HG02588 (cell line): Measurements from ENCODE around the gene PROX1.

ENCODE experiments used
- ATAC-seq: cut with Tn5 transposase; IDR thresholded peaks from one replicate; pipeline ENCODE4 v1.9.1; 2021; ENCODE audit warnings: mild to moderate bottlenecking, moderate library complexity; ENCODE audit not compliant: unreplicated experiment

Gene PROX1, protein sequence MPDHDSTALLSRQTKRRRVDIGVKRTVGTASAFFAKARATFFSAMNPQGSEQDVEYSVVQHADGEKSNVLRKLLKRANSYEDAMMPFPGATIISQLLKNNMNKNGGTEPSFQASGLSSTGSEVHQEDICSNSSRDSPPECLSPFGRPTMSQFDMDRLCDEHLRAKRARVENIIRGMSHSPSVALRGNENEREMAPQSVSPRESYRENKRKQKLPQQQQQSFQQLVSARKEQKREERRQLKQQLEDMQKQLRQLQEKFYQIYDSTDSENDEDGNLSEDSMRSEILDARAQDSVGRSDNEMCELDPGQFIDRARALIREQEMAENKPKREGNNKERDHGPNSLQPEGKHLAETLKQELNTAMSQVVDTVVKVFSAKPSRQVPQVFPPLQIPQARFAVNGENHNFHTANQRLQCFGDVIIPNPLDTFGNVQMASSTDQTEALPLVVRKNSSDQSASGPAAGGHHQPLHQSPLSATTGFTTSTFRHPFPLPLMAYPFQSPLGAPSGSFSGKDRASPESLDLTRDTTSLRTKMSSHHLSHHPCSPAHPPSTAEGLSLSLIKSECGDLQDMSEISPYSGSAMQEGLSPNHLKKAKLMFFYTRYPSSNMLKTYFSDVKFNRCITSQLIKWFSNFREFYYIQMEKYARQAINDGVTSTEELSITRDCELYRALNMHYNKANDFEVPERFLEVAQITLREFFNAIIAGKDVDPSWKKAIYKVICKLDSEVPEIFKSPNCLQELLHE

DNA sequence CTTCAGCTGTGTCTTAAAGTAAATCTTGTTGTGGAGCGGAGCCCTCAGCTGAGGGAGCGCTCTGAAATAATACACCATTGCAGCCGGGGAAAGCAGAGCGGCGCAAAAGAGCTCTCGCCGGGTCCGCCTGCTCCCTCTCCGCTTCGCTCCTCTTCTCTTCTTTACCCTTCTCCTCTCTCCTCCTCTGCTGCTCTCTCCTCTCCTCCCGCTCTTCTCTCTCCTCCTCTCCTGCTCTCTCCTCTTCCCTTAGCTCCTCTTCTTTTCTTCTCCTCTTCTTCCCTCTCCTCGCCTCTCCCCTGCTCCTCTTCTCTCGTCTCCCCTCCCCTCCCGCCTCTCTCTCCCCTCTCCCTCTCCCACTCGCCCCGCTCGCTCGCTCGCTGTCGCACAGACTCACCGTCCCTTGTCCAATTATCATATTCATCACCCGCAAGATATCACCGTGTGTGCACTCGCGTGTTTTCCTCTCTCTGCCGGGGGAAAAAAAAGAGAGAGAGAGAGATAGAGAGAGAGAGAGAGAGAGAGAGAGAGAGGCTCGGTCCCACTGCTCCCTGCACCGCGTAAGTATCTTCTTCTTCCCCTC is at the start of gene PROX1:
PROX1 (plus strand) TSS at position 47 of the 580 bp plus-strand sequence. CDS start 8,563 bp downstream, outside the sequence.
- ATAC-seq = peak; percentile 4

DNA sequence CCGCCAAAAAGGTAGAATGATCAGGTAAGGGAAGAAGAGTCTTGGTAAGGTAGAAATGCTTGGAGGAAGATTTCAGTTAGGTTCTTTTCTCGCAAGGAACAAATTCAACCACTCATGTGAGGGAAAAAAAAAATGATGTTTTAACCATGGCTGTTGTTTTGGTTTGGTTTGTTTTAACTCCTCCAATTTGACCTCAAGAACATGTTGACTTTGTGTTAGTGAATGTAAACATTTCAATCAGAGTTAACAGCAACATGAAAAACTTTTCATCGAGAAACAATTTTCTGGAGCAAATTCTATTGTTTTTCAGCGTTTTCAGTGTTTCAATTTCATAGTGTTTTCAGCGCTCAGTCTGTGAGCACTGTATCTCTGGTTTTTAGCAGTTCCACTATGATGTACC is 49.0 kb upstream of the PROX1 start:
- ATAC-seq = no peak

DNA sequence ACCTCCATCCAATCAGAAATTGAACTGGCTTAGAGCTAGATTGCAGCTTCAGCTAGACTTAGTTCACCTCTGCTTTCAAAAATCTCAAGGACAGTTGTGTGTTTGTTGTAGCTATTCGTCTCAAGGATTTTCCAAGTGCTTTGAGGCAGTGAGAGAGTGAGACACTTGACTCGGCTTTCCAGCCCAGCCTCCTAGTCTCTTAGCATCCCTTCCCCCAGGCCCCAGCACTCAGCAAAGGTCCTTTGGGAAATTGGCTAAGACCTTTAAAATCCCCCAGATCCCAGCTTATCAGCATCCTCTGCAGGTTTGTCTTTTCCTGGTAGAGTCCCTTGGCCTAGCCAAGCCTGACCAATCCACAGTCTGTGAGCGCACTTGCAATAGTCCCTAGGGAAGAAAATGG is 47.9 kb upstream of the PROX1 start:
- ATAC-seq = no peak

DNA sequence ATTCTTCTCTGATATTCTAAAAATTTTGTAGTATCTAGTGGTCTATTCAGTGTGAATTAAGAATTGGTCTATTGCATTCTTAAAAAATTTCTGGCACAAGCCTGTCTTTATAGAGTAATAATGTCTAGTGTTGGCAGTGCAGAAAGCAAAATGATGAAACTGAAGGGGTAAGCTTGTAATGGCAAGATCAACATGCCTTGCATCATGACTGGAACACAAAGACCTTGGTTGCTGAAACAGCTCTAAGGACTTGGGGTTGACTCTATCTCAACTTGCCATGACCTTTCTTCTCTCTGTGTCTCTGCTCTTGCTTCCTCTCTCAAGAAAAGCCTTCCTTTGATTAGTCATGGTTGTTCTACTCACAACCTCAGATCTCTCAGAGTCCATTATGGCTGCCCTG is 46.8 kb upstream of the PROX1 start:
- no peak for ATAC-seq

DNA sequence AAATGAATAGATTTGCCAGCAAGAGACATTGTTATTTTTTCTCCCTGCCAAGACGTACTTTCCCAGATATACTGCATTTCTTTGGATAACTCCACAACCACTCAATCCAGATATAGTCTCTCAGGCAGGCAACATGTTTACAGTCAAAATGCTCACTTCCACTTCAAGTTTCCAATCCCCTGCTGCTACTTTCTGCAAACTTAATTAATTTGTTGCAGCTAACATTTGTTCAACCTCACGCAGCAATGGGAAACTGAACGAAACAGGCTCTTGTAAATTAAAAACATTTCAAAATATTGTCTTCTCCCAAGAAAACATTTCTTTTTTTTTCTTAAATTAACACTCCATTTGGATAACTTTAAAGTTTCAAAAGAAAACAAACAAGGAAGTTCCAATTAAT is 45.7 kb upstream of the PROX1 start:
- no peak for ATAC-seq

DNA sequence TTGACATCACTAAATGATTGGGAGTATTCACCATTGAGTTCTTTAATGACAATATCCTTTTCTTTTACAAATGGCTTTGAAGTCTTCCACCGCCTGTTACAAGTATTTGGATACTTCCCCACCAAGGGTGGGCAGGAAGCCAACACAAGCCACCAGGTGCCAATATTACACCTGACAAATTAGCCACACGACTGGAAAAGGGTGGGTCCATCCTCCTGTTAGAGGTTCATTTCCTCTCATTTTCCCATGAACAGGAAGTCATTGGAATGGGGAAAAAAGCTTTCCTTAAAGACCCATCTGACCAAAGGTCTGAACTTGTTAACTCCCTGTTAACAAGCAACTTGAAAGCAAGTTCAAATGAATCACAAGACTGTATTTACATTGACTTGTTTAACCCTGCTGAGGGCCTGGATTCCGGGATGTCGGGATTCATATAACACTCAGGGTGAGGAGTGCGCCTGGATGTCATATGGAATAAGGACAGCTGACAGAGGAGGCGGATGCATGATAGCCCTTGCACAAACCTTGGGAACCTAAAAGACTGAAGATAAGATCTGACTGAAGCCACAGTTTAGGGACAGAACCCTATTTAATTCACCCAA is 40.5 kb upstream of the PROX1 start:
- ATAC-seq = no peak

DNA sequence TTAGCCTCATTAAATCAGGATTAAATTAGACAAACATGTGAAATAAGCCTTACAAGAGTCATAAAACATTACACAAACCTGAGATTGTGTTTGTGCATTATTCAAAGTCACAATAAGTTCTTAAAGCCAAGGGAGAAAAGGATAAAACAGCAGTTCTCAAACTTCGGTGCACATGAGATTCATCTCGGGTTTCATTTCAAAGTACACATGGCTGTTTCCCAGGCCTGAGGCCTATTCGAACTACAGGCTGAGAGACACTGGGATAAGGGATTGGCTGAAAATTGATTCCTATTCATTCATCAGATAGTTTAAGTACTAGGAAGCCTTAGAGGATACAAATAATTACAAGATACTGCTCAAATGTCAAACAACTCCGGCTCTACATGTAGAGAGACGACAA is 35.9 kb upstream of the PROX1 start:
- ATAC-seq = no peak

DNA sequence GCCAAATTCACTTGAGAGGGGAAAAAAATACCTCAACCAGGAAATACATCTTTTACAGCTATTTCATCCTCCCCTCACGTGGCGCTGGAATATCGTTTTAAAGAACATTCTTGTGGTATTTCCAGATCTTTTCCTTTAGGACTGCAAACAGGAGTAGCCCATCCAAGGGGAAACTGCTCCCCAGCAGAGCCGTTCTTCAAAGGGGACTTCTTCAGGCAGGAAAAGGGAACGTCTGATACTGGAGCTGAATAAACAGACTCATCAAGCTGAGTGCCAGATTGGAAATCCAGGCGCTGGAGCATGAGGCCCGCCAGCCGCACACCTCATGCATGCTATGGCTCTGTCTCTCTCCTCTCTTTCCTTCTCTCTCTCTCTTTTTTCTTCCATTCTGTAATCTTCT is 34.0 kb upstream of the PROX1 start:
- no peak for ATAC-seq

DNA sequence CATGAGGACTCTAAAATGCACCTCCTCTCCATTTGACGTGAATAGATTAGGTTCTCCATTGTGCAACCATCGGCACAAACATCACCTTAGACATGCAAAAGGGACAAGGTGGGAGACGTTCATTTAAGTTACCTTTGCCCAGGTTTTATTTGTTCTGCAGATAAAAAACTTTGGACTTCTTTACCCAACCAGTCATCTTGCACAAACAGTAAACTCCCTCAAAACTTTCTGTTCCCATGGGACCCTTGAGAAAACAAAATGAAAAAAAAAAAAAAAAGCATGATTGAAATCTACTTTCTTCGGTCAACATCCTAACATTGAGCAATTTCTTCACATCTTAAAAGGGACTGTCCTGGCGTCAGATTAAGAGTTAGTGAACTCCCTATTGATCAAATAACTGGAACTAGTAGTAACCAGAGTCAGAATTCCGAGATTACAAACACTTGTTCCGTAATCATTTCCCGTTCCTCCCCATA is 31.4 kb upstream of the PROX1 start:
- no peak for ATAC-seq

DNA sequence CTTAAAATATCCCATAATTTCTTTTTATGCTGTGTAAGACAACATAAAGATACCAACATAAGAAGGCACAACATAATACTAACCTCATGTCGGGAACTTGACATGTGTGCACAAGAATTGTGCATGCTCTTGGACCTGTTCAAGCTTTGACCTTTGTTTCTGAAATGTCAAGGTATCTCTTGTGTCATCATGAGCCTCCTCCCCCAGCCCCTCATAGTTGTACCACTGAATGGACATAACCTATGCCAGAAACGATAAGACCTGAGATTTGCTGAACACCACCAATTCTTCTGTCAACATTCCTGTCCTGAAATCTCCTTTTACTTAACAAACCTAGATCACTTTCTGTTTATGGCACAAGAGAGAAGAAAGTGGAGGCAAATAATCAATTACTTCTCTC is 29.4 kb upstream of the PROX1 start:
- no peak for ATAC-seq

DNA sequence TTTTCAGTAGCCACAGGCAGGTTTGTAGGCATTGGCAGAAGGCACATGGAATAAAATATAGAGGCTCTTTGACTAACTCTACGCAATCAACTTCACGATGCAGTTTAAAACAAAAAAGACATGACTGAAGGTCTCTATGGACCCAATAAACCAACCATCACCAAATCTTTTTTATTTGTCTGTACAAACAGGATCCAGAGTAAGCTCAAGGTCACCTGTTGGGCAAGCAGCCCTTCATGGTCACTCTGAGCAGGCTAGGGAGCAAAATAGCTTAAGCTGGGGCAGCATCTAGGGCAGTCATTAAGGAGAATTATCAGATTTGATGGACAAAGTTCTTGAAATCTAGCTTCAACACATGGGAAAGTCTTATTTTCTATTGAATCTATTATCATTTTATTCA is 26.8 kb upstream of the PROX1 start:
- no peak for ATAC-seq

DNA sequence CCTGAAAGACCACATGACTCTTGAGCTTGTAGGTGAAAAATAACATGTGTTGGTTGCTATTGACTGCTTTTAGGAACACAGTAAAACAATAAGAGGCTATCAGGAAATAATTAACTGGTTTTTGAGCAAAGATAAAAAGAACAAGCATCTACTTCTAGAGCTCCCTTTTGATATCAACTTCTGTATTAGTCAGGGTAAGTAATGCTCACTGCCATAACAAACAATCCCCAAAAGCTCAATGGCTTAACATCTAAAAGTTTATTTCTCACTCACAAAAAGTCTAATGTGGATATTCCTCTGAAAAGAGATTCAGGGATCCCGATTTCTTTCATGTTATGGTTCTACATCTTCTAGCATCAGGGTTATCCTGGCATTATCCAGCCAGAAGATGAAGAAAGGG is 25.3 kb upstream of the PROX1 start:
- no peak for ATAC-seq

DNA sequence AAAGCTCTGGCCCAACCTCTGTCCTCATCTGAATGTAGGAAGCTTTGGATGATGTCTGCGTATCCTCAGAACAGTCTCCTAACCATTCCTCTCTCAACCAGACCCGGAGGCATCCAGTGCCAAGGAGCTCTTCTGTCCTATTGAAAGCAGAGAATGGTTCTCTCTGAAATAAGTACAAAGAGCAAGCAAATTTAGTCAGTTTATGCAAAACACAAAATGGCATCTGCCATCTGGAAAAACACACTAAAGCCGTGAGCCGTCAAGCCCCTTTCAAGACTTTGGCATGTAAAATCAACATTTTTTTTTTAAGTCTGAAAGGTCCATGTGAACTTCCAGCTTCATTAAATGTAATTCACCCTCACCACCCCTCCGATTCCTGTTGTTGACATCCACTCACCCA is 21.7 kb upstream of the PROX1 start:
- ATAC-seq = no peak

DNA sequence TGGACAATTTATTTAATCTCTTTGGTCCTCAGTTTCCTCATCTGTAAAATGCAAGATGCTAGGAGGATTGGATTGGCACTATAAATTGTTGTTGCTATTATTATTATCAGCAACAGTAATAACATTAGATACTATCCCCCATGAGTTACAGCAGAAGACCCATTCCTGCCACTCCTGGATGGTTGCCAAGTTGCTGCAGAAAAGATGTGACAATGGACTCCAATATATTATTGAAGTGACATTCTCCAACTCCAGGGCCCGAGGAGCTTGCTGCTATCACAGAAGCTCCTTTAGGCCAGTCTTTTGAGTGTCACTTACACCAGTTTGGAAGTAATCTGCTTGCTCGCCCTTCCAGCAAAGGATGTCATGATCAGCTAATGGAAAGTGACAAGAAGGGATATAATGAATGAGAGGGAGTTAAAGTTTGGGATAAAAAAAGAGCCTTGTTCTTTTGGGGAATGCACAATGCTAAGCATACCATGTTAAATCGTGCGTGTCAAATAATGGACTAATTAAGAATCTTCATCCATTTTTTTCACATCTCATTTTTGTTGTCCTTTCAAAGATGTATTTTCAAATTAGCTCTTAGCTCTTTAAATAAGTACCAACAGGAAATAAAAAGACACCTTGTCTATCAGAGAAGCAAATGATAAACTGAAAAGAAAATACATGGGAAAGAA is 19.5 kb upstream of the PROX1 start:
- ATAC-seq = no peak

DNA sequence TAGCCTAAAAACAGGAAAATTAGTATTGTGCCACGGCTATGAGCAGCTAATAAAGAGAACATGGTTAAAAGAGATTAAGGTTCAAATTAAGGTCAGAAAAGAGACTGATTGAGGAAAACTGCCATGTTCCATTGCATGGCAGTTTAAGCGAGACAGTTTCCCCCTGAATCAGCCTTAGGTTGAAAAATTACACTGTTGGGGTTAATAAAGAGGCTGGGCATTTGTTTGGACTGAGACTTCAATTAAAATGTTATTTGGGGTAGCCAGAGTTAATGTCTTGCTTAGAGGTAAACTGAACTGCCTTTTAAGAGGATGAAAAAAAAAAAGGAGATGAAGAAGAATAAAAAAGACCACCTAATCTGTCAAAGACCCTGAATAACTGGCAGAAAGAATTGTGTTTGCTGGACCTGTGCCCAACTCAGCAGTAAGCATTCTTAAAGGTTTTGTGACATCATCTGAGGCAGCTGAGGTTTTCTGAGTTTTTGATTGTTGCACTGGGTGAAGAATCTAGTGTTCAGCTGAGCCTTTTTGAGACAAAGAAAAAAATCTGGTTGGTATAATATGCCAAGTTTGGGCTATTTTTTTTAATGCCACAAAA is 17.7 kb upstream of the PROX1 start:
- no peak for ATAC-seq

DNA sequence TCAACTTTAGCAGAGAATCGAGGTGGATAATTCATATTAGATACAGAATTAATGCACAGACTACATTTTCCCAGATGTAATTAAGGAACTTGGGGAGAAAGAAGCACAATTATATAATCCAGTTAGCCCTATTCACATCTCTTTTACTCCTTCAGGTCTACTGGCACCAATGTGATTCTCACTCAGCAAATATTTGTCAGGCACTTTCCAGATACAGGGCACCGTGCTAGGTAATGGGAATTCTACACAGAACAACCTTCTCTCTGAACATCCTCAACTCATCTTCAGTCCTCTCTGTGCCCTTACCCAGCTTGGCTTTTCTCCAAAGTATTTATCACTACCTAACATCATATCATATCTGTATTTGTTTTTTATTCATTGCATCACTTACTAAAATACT is 15.6 kb upstream of the PROX1 start:
- no peak for ATAC-seq

DNA sequence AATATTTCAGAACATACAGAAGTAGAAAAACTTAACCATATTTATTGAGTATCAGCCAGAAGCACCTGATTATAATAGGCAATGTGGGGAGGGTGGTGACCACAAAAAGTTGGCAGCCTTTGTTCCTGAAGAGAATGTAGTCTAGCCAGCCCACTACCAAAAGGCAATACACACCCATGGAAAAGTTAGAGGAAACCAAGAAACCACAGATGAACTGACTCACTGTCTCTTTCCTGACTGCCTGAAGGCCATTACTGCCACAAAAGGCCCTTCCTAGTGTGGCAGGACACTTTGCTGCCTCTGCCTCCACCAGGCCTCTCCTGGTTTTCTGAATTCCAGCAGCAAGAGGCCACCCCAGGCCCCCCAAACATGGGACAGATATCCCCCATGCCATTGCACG is 14.6 kb upstream of the PROX1 start:
- no peak for ATAC-seq

DNA sequence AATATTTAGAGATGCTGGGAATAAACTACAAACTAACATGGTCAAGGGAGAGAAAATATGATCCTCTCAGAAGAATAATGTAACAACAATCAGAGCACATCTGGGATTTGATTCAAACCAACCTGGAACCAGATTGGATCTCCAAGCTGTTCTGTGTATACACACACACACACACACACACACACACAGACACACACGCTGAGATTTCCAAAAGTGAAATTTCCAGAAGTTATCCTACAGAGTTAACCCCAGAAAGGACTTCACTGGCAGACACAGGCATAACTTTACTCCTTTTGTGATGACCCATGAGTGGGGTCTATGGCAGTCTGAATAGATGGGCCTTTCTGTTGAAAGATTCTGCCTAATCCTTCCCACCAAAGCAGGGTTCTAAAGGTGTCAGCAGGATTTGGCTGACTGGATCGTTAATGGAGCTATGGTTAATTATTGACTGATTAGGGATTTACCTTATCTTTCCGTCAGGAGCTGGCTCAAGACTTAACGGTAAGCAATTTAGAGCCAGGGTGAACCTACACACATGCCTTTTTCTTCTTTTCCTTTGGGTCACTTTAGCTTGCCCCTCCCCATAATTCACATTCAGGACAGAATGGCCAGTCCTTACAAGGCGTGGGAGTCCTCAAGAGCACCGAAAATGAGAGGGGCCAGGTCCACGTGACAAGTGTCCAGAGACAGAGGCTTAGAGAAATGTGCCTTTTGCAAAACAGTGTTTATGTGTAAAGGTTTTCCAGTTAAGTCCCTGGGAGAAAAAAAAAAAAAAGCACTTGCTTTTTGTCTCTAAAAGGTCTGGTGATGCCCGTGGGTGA is 10.9 kb upstream of the PROX1 start:
- no peak for ATAC-seq

DNA sequence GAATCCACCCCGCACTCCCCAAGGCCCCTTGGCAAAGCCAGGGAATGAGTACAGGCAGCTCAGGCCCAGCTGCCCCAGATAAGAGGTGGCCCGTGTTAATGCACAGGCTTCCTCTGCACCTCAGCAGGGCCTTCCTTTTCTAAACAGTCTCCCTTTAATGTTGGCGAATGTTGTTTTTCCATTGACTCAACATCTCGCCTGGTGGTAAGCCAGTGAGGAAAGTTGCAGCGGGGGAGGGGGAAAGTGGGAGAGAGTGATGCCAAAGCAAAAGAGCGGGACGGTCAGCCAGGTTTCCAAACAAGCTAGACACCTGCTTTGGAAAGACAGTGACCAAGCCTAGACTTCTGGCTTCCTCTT is 10.3 kb upstream of the PROX1 start:
- ATAC-seq = no peak

DNA sequence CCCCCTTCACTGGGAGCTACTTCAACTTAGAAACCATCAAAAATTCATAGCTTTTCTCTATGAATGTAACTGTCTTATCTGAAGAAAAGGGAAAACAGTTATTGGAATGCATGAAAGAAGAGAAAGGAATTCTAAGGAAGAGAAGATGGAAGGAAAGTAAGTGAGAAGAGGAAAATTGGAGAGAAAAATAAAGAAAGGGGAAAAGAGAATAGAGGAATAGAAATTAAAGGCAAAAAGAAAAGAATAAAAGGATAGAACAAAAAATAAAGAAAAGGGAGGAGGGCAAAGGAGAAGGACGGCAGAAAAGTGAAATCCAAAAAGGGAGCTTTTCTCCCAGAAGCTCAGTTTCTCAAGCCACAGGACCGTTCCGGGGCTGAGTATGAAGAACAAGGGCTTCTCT is 9.9 kb upstream of the PROX1 start:
- no peak for ATAC-seq
